ENCODE measurements around the gene HSD17B8.

DNA sequence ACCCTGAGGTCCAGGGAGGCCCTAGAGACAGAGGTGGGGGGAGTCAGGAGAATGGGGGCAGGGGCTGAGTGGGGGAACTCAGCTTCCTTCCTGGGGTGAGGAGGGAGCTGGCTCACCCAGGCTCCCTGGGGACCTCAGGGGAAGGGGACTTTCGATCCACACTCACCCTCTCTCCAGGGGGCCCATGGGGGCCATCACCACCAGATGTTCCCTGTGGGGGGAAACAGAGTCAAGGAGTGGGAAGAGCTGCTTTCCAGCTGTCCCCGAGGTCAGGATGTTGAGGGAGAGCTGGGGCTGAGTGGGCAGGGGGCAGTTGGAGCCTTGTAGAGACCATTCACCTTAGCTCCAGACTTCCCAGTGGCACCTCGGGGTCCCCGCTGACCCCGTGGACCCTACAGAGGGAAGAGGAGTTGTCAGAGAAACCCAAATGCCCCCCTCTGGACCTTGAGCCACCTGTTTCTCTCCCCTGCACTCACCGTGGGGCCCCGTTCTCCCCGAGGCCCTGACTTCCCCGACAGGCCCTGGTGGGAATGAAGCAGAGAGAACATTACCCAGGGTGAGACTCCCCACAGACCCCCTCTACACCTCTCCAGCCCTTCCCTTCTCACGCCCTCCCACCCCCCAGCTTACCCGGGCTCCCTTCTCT lies 30.8 kb upstream of the HSD17B8 start:
- TF ChIP-seq, protein P1, sequence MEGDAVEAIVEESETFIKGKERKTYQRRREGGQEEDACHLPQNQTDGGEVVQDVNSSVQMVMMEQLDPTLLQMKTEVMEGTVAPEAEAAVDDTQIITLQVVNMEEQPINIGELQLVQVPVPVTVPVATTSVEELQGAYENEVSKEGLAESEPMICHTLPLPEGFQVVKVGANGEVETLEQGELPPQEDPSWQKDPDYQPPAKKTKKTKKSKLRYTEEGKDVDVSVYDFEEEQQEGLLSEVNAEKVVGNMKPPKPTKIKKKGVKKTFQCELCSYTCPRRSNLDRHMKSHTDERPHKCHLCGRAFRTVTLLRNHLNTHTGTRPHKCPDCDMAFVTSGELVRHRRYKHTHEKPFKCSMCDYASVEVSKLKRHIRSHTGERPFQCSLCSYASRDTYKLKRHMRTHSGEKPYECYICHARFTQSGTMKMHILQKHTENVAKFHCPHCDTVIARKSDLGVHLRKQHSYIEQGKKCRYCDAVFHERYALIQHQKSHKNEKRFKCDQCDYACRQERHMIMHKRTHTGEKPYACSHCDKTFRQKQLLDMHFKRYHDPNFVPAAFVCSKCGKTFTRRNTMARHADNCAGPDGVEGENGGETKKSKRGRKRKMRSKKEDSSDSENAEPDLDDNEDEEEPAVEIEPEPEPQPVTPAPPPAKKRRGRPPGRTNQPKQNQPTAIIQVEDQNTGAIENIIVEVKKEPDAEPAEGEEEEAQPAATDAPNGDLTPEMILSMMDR (IDR thresholded peaks at IDR 0.05; ENCODE audit: insufficient read depth, low read length), result no peak
- TF ChIP-seq GABPA (IDR thresholded peaks at IDR 0.05; ENCODE audit: low read depth) (no peak), POLR2AphosphoS5 (IDR thresholded peaks at IDR 0.05; ENCODE audit: low read depth) (no peak), SPI1 (IDR thresholded peaks at IDR 0.05; ENCODE audit: borderline replicate concordance, low read depth) (no peak)
- TF ChIP-seq, protein P2, sequence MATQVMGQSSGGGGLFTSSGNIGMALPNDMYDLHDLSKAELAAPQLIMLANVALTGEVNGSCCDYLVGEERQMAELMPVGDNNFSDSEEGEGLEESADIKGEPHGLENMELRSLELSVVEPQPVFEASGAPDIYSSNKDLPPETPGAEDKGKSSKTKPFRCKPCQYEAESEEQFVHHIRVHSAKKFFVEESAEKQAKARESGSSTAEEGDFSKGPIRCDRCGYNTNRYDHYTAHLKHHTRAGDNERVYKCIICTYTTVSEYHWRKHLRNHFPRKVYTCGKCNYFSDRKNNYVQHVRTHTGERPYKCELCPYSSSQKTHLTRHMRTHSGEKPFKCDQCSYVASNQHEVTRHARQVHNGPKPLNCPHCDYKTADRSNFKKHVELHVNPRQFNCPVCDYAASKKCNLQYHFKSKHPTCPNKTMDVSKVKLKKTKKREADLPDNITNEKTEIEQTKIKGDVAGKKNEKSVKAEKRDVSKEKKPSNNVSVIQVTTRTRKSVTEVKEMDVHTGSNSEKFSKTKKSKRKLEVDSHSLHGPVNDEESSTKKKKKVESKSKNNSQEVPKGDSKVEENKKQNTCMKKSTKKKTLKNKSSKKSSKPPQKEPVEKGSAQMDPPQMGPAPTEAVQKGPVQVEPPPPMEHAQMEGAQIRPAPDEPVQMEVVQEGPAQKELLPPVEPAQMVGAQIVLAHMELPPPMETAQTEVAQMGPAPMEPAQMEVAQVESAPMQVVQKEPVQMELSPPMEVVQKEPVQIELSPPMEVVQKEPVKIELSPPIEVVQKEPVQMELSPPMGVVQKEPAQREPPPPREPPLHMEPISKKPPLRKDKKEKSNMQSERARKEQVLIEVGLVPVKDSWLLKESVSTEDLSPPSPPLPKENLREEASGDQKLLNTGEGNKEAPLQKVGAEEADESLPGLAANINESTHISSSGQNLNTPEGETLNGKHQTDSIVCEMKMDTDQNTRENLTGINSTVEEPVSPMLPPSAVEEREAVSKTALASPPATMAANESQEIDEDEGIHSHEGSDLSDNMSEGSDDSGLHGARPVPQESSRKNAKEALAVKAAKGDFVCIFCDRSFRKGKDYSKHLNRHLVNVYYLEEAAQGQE (IDR thresholded peaks at IDR 0.05; ENCODE audit: insufficient replicate concordance, low read depth), result no peak
